Endodermal cell (in vitro differentiated cells): ENCODE measurements around the gene PRDM2. TPM values are rescaled to one million over a fixed set of nuclear protein-coding genes. Genes with fewer than 3 reads are reported as not detected.

Experiments
- DNase-seq: peaks from one replicate; pipeline ENCODE4 v3.0.0-alpha.2; 2017
- H3K27ac ChIP-seq: 2 replicates; pipeline ENCODE4 v1.5.1; 2013; ENCODE audit warnings: mild to moderate bottlenecking, low read depth, low read length, moderate library complexity
- H3K27me3 ChIP-seq: 2 replicates; pipeline ENCODE4 v1.6.1; 2013; ENCODE audit warnings: mild to moderate bottlenecking, low read length, moderate library complexity; ENCODE audit not compliant: insufficient read depth, control insufficient read depth, poor library complexity, severe bottlenecking
- H3K36me3 ChIP-seq: 2 replicates; pipeline ENCODE4 v1.7.0; 2013; ENCODE audit warnings: mild to moderate bottlenecking, low read length, moderate library complexity; ENCODE audit not compliant: control insufficient read depth, insufficient read depth
- H3K4me1 ChIP-seq: one replicate; pipeline ENCODE4 v1.7.0; 2013; ENCODE audit warnings: low read length; ENCODE audit not compliant: control insufficient read depth, insufficient read depth
- H3K4me3 ChIP-seq: 2 replicates; pipeline ENCODE4 v1.5.1; 2013; ENCODE audit warnings: mild to moderate bottlenecking, low read length, moderate library complexity
- H3K9ac ChIP-seq: 2 replicates; pipeline ENCODE4 v1.6.1; 2013; ENCODE audit warnings: mild to moderate bottlenecking, low read length, moderate library complexity; ENCODE audit not compliant: poor library complexity, severe bottlenecking; ENCODE audit errors: extremely low read depth
- H3K9me3 ChIP-seq: 2 replicates; pipeline ENCODE4 v1.6.1; 2013; ENCODE audit warnings: mild to moderate bottlenecking, low read length, moderate library complexity; ENCODE audit not compliant: control insufficient read depth
- H3K27ac Mint-ChIP-seq: 2 replicates; pipeline ENCODE4 v1.8.0; 2020; ENCODE audit warnings: mixed read lengths
- H3K27me3 Mint-ChIP-seq: 2 replicates; pipeline ENCODE4 v1.8.0; 2021; ENCODE audit warnings: mild to moderate bottlenecking, mixed read lengths; ENCODE audit not compliant: insufficient read depth
- H3K36me3 Mint-ChIP-seq: 2 replicates; pipeline ENCODE4 v1.8.0; 2020; ENCODE audit warnings: low read depth, mixed read lengths
- H3K4me1 Mint-ChIP-seq: 2 replicates; pipeline ENCODE4 v1.8.0; 2020; ENCODE audit warnings: mixed read lengths
- H3K4me3 Mint-ChIP-seq: 2 replicates; pipeline ENCODE4 v1.8.0; 2020; ENCODE audit warnings: mild to moderate bottlenecking, moderate library complexity, mixed read lengths
- H3K9me3 Mint-ChIP-seq: 2 replicates; pipeline ENCODE4 v1.8.0; 2020; ENCODE audit warnings: mild to moderate bottlenecking, mixed read lengths
- CTCF ChIP-seq: fragments of 200-600 bp; sonication (generic); conservative IDR thresholded peaks from 2 replicates; pipeline ENCODE4 v1.5.0; 2021; ENCODE audit warnings: antibody characterized with exemption, mild to moderate bottlenecking
- WGBS, 2 experiments: methylation state at CpG; one replicate each; pipeline versions ENCODE4 v1.1.5 to v1.1.7; 2013; ENCODE audit warnings: missing lambda C conversion rate in 2 of 2, mixed read lengths in 1 of 2; ENCODE audit not compliant: insufficient coverage in 1 of 2, insufficient read length in 1 of 2; 5-methylcytosine and 5-hydroxymethylcytosine counted together
- total RNA-seq, 2 donors: library from RNA; stranded (reverse); fragmentation: NEBNext Ultra II Directional in 1 of 2; extraction: Animal tissue kit (Norgen Biotek cat#: 25700) in 1 of 2; gene quantifications; 2 replicates in 1 of 2; 3 replicates in 1 of 2; pipeline ENCODE4 v1.2.1, GENCODE V29; 2021

Gene PRDM2
- total RNA-seq, 2 donors from 2014 or later, result 29.4 to 35.4 TPM

DNA sequence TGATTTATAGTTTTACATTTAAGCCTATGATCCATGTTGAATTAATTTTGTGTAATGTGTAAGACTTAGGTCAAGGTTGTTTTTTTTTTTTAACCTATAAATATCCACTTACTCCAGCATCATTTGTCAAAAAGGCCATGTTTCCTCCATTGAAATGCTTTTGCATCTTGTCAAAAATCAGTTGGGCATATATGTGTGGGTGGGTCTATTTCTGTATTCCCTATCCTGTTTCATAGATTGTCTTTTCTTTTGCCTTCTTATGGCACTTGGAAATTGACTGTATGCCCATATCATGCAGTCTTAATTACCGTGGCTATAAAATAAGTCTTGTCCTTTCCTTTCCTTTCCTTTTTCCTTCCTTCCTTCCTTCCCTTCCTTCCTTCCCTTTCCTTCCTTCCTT, 138.2 kb downstream of the PRDM2 start:
- WGBS, 2 experiments, result 62 to 90% methylated on average over 1 of the region's 1 CpG
- peaks cover 23% of the 10 kb centered on the region for H3K9me3 ChIP-seq
- peaks cover 27% of the 10 kb centered on the region for H3K9me3 Mint-ChIP-seq
- H3K27ac Mint-ChIP-seq, result no peak overlapping the region
- H3K27me3 ChIP-seq, result peaks cover 43% of the 10 kb centered on the region
- no peak overlapping the region for H3K4me3 Mint-ChIP-seq
- H3K4me1 ChIP-seq, result no peaks in the 10 kb centered on the region
- no peak overlapping the region for H3K9ac ChIP-seq
- H3K4me3 ChIP-seq, result no peak overlapping the region
- DNase-seq, result no peak
- no peak overlapping the region for H3K27ac ChIP-seq
- H3K36me3 Mint-ChIP-seq, result no peaks in the 10 kb centered on the region
- no peaks in the 10 kb centered on the region for H3K4me1 Mint-ChIP-seq
- H3K36me3 ChIP-seq, result no peaks in the 10 kb centered on the region
- H3K27me3 Mint-ChIP-seq, result peaks cover 78% of the 10 kb centered on the region
- TF ChIP-seq CTCF, result no peak

- DNase-seq, result no peak
- WGBS, 2 experiments, result 91% methylated on average over 2 of the region's 2 CpGs; no CpG with 5 or more reads in 1 of the 2 experiments
- no peak overlapping the region for H3K27ac ChIP-seq
- H3K4me3 ChIP-seq, result no peak overlapping the region
- no peaks in the 10 kb centered on the region for H3K36me3 ChIP-seq
- no peak for TF ChIP-seq CTCF
- no peak overlapping the region for H3K9ac ChIP-seq
- Mint-ChIP-seq H3K4me1 (peaks cover 4% of the 10 kb centered on the region), H3K27ac (no peak overlapping the region), H3K4me3 (no peak overlapping the region), H3K36me3 (no peaks in the 10 kb centered on the region), H3K9me3 (peaks cover 53% of the 10 kb centered on the region), H3K27me3 (peaks cover 87% of the 10 kb centered on the region)
- peaks cover 34% of the 10 kb centered on the region for H3K9me3 ChIP-seq
- peaks cover 28% of the 10 kb centered on the region for H3K27me3 ChIP-seq
- H3K4me1 ChIP-seq, result peaks cover 2% of the 10 kb centered on the region
These were observed 142.5 kb downstream of the PRDM2 start for GRCh38 chr1:13842497-13842896.

DNA sequence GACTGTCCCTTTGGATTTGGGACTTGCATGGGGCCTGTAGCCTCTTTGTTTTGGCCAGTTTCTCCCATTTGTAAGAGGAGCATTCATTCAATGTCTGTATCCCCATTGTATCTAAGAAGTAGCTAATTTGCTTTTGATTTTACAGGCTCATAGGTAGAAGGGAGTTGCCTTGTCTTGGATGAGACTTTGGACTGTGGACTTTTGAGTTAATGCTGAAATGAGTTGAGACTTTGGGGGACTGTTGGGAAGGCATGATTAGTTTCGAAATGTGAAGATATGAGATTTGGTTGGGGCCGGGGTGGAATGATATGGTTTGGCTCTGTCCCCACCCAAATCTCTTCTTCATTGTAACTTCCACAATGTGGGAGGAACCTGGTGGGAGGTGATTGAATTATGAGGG, 151.7 kb downstream of the PRDM2 start:
- Mint-ChIP-seq H3K4me3 (no peak overlapping the region), H3K27ac (no peak overlapping the region), H3K27me3 (peaks cover 55% of the 10 kb centered on the region), H3K4me1 (peaks cover 6% of the 10 kb centered on the region), H3K36me3 (peaks cover 8% of the 10 kb centered on the region), H3K9me3 (peaks cover 64% of the 10 kb centered on the region)
- no peak for DNase-seq
- peaks cover 49% of the 10 kb centered on the region for H3K9me3 ChIP-seq
- H3K4me1 ChIP-seq, result peaks cover 2% of the 10 kb centered on the region
- no peak for TF ChIP-seq CTCF
- H3K27ac ChIP-seq, result no peak overlapping the region
- H3K27me3 ChIP-seq, result no peaks in the 10 kb centered on the region
- no peaks in the 10 kb centered on the region for H3K36me3 ChIP-seq
- H3K4me3 ChIP-seq, result no peak overlapping the region
- WGBS, 2 experiments, result 0 to 38% methylated on average over 1 to 2 of the region's 2 CpGs
- no peak overlapping the region for H3K9ac ChIP-seq
